ENCODE measurements around the gene LRRC23. TPM values are rescaled to one million over a fixed set of nuclear protein-coding genes. Genes with fewer than 3 reads are reported as not detected.
"Not testable (repeated sequence)": the region's sequence is repeated elsewhere in the genome, so short reads cannot be mapped to it uniquely, and the experiment has no call there.

The LRRC23 gene
- total RNA-seq, 1 donor from 2014 or later, result 5.7 TPM

DNA sequence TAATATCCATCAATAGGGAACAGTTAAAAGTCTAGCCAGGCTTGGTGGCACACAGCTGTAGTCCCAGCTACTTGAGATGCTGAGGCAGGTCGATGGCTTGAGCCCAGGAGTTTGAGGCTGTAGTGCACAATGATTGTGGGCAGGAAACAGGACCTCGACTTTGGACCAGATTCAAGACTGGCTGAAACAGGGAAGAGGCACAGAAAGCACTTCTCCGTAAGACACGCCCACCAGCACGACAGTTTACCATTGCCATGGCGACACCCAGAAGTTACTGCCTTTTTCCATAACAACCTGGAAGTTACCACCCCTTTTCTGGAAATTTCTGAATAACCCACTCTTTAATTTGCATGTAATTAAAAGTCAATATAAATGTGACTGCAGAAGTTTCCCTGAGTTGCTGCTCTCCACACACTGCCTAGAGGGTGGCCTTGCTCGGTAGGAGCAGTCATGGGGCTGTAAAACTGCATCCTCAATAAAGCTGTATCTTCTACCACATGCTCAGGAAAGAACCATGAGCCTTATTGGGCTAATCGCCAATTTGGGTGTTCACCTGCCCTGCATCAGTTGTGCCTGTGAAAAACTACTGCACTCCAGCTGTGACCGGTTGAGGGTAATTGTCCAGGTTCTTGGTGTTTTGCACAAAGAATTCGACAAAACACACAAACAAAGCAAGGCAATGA lies 4.6 kb upstream of the LRRC23 start:
- no peak for DNase-seq (ENCODE audit: low spot score)
- Mint-ChIP-seq H3K4me3 (ENCODE audit: unreplicated experiment) (no peak overlapping the region), H3K27ac (ENCODE audit: unreplicated experiment) (no peak overlapping the region), H3K9me3 (ENCODE audit: unreplicated experiment) (no peaks in the 10 kb centered on the region), H3K36me3 (ENCODE audit: low read depth, unreplicated experiment) (peaks cover 4% of the 10 kb centered on the region), H3K27me3 (ENCODE audit: unreplicated experiment) (peaks cover 4% of the 10 kb centered on the region), H3K4me1 (ENCODE audit: unreplicated experiment) (peaks cover 4% of the 10 kb centered on the region)
- TF ChIP-seq CTCF (IDR thresholded peaks at IDR 0.05; ENCODE audit: unreplicated experiment), result no peak

GRCh38 chr12:6902448-6902847 lies 2.2 kb upstream of the LRRC23 start:
- Mint-ChIP-seq H3K27ac (ENCODE audit: unreplicated experiment) (peak overlapping the region; percentile 4), H3K27me3 (ENCODE audit: unreplicated experiment) (peaks cover 4% of the 10 kb centered on the region)

GRCh38 chr12:6903722-6904121 lies 900 bp upstream of the LRRC23 start:
- no peak overlapping the region for H3K27ac Mint-ChIP-seq (ENCODE audit: unreplicated experiment)
- no peaks in the 10 kb centered on the region for H3K9me3 Mint-ChIP-seq (ENCODE audit: unreplicated experiment)

More at GRCh38 chr12:6902448-6902847, 2.2 kb upstream of the LRRC23 start:
- no peak for TF ChIP-seq CTCF (IDR thresholded peaks at IDR 0.05; ENCODE audit: unreplicated experiment)
- Mint-ChIP-seq H3K36me3 (ENCODE audit: low read depth, unreplicated experiment) (peaks cover 4% of the 10 kb centered on the region), H3K9me3 (ENCODE audit: unreplicated experiment) (no peaks in the 10 kb centered on the region), H3K4me1 (ENCODE audit: unreplicated experiment) (peaks cover 4% of the 10 kb centered on the region), H3K4me3 (ENCODE audit: unreplicated experiment) (no peak overlapping the region)
- DNase-seq (ENCODE audit: low spot score), result no peak

GRCh38 chr12:6905414-6906040 lies 905 bp downstream of the LRRC23 start:
- H3K9me3 Mint-ChIP-seq (ENCODE audit: unreplicated experiment), result no peaks in the 10 kb centered on the region
- H3K27ac Mint-ChIP-seq (ENCODE audit: unreplicated experiment), result no peak overlapping the region
- peaks cover 4% of the 10 kb centered on the region for H3K4me1 Mint-ChIP-seq (ENCODE audit: unreplicated experiment)
- no peak overlapping the region for H3K4me3 Mint-ChIP-seq (ENCODE audit: unreplicated experiment)
- H3K36me3 Mint-ChIP-seq (ENCODE audit: low read depth, unreplicated experiment), result peaks cover 4% of the 10 kb centered on the region
- H3K27me3 Mint-ChIP-seq (ENCODE audit: unreplicated experiment), result peaks cover 3% of the 10 kb centered on the region
- no peak for TF ChIP-seq CTCF (IDR thresholded peaks at IDR 0.05; ENCODE audit: unreplicated experiment)
- DNase-seq (ENCODE audit: low spot score), result no peak

More at GRCh38 chr12:6903722-6904121, 900 bp upstream of the LRRC23 start:
- Mint-ChIP-seq H3K36me3 (ENCODE audit: low read depth, unreplicated experiment) (peaks cover 4% of the 10 kb centered on the region), H3K4me3 (ENCODE audit: unreplicated experiment) (no peak overlapping the region), H3K27me3 (ENCODE audit: unreplicated experiment) (peaks cover 7% of the 10 kb centered on the region), H3K4me1 (ENCODE audit: unreplicated experiment) (peaks cover 4% of the 10 kb centered on the region)
- TF ChIP-seq CTCF (IDR thresholded peaks at IDR 0.05; ENCODE audit: unreplicated experiment), result no peak
- no peak for DNase-seq (ENCODE audit: low spot score)

DNA sequence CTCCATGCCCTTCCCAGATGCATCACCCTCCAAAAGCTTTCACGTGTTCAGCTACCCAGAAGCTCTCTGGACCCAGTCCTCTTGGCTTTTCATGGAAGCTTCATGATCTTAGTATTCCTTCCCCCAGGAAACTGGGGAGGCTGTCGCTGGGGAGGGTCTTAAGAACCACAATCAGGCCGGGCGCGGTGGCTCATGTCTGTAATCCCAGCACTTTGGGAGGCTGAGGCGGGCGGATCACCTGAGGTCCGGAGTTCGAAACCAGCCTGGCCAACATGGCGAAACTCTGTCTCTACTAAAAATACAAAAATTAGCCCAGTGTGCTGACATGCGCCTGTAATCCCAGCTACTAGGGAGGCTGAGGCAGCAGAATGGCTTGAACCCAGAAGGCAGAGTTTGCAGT lies 3.5 kb downstream of the LRRC23 start:
- H3K36me3 Mint-ChIP-seq (ENCODE audit: low read depth, unreplicated experiment), result not testable (repeated sequence)

More for the DNA sequence above, 3.5 kb downstream of the LRRC23 start:
- not testable (repeated sequence) for DNase-seq (ENCODE audit: low spot score); H3K4me1 Mint-ChIP-seq (ENCODE audit: unreplicated experiment); H3K9me3 Mint-ChIP-seq (ENCODE audit: unreplicated experiment); H3K4me3 Mint-ChIP-seq (ENCODE audit: unreplicated experiment); H3K27ac Mint-ChIP-seq (ENCODE audit: unreplicated experiment)
- peaks cover 10% of the 10 kb centered on the region for H3K27me3 Mint-ChIP-seq (ENCODE audit: unreplicated experiment)

Data from endothelial cell (in vitro differentiated cells).